GM19035 (cell line): ENCODE results near the gene FBXO11.
"Not testable (repeated sequence)": the region's sequence is repeated elsewhere in the genome, so short reads cannot be mapped to it uniquely, and the experiment has no call there.

ENCODE experiments used
- ATAC-seq: cut with Tn5 transposase; IDR thresholded peaks from one replicate; pipeline ENCODE4 v1.9.1; 2021; ENCODE audit not compliant: unreplicated experiment

FBXO11 gene

GRCh38 chr2:47906157-47907038, at the start of gene FBXO11:
TSS of gene FBXO11 (minus strand) at chr2:47906498. CDS start at chr2:47905720, 778 bp downstream.
- ATAC-seq, result peak; percentile 87

- ATAC-seq, result no peak
These were observed 44.3 kb upstream of the FBXO11 start for GRCh38 chr2:47950340-47951301.

GRCh38 chr2:47946593-47946992, 40.3 kb upstream of the FBXO11 start:
- no peak for ATAC-seq

GRCh38 chr2:47945046-47945781, 38.9 kb upstream of the FBXO11 start:
- ATAC-seq, result no peak

- no peak for ATAC-seq
These were observed 35.6 kb upstream of the FBXO11 start for GRCh38 chr2:47941936-47942335.

GRCh38 chr2:47937677-47938076, 31.4 kb upstream of the FBXO11 start:
- ATAC-seq, result no peak

- ATAC-seq, result no peak
These were observed 28.8 kb upstream of the FBXO11 start for GRCh38 chr2:47935071-47935470.

GRCh38 chr2:47918043-47918442, 11.7 kb upstream of the FBXO11 start:
- no peak for ATAC-seq

- ATAC-seq, result no peak
These were observed 11.1 kb upstream of the FBXO11 start for GRCh38 chr2:47917276-47917961.

GRCh38 chr2:47916412-47916811, 10.1 kb upstream of the FBXO11 start:
- no peak for ATAC-seq

- not testable (repeated sequence) for ATAC-seq
These were observed 4.4 kb upstream of the FBXO11 start for GRCh38 chr2:47910662-47911061.

GRCh38 chr2:47908682-47909081, 2.4 kb upstream of the FBXO11 start:
- no peak for ATAC-seq

GRCh38 chr2:47907039-47907781, 912 bp upstream of the FBXO11 start:
- peak; percentile 32 for ATAC-seq

GRCh38 chr2:47905386-47906156, 727 bp downstream of the FBXO11 start:
- peak; percentile 10 for ATAC-seq

- no peak for ATAC-seq
These were observed 2.4 kb downstream of the FBXO11 start for GRCh38 chr2:47903781-47904490.

GRCh38 chr2:47901892-47902291, 4.4 kb downstream of the FBXO11 start:
- ATAC-seq, result not testable (repeated sequence)

- no peak for ATAC-seq
These were observed 5.4 kb downstream of the FBXO11 start for GRCh38 chr2:47900857-47901256.
